Neural progenitor cell (in vitro differentiated cells): Measurements from ENCODE around the gene GLMP.

Experiments
- EZH2phosphoT487 ChIP-seq: fragments of 200-600 bp; sonication (generic); IDR thresholded peaks from 2 replicates; pipeline ENCODE4 v1.6.1; 2017; ENCODE audit warnings: antibody characterized with exemption
- TF ChIP-seq, protein P1 (sequence below): fragments of 200-600 bp; sonication (generic); IDR thresholded peaks from 2 replicates; pipeline ENCODE4 v1.5.1; 2017; ENCODE audit warnings: antibody characterized with exemption, mild to moderate bottlenecking

- TF ChIP-seq EZH2phosphoT487: no peak
- TF ChIP-seq, protein P1, sequence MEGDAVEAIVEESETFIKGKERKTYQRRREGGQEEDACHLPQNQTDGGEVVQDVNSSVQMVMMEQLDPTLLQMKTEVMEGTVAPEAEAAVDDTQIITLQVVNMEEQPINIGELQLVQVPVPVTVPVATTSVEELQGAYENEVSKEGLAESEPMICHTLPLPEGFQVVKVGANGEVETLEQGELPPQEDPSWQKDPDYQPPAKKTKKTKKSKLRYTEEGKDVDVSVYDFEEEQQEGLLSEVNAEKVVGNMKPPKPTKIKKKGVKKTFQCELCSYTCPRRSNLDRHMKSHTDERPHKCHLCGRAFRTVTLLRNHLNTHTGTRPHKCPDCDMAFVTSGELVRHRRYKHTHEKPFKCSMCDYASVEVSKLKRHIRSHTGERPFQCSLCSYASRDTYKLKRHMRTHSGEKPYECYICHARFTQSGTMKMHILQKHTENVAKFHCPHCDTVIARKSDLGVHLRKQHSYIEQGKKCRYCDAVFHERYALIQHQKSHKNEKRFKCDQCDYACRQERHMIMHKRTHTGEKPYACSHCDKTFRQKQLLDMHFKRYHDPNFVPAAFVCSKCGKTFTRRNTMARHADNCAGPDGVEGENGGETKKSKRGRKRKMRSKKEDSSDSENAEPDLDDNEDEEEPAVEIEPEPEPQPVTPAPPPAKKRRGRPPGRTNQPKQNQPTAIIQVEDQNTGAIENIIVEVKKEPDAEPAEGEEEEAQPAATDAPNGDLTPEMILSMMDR: no peak
Observed at GRCh38 chr1:156246781-156247459, 48.6 kb downstream of the GLMP start.
